Natural killer cell (primary cell): ENCODE measurements around the gene MYO15B. TPM values are rescaled to one million over a fixed set of nuclear protein-coding genes. Genes with fewer than 3 reads are reported as not detected.

Experiments used
- ATAC-seq, 3 donors: fragments of 150-1000 bp in 2 of 3; fragments of 200-7000 bp in 1 of 3; cut with Tn5 transposase; 1 replicate in 1 of 3; 2 replicates in 2 of 3; pipeline ENCODE4 v1.10.0; 2021; ENCODE audit warnings: mild to moderate bottlenecking in 2 of 3, moderate library complexity in 2 of 3
- DNase-seq, 2 donors: peaks; one replicate each; pipeline versions ENCODE4 v3.0.0 to v3.0.0-alpha.2; 2013 to 2021; ENCODE audit warnings: mixed read lengths in 1 of 2
- H3K27ac ChIP-seq: one replicate; pipeline ENCODE4 v1.5.1; 2013; ENCODE audit warnings: mild to moderate bottlenecking, low read length
- H3K27me3 ChIP-seq: one replicate; pipeline ENCODE4 v1.6.1; 2013; ENCODE audit warnings: low read length; ENCODE audit not compliant: control insufficient read depth, insufficient read depth
- H3K36me3 ChIP-seq: one replicate; pipeline ENCODE4 v1.6.1; 2013; ENCODE audit warnings: low read length; ENCODE audit not compliant: control insufficient read depth, insufficient read depth
- H3K4me1 ChIP-seq: one replicate; pipeline ENCODE4 v1.6.1; 2013; ENCODE audit warnings: low read length; ENCODE audit not compliant: control insufficient read depth, insufficient read depth
- H3K4me3 ChIP-seq: one replicate; pipeline ENCODE4 v1.5.1; 2013; ENCODE audit warnings: low read length
- H3K9me3 ChIP-seq: one replicate; pipeline ENCODE4 v1.6.1; 2013; ENCODE audit warnings: low read length; ENCODE audit not compliant: control insufficient read depth, insufficient read depth
- H3K27ac Mint-ChIP-seq, 2 donors: one replicate each; pipeline ENCODE4 v1.8.0; 2022; ENCODE audit warnings: mild to moderate bottlenecking in 2 of 2, mixed read lengths in 2 of 2, moderate library complexity in 1 of 2
- H3K27me3 Mint-ChIP-seq, 2 donors: one replicate each; pipeline ENCODE4 v1.8.0; 2022; ENCODE audit warnings: low read depth in 2 of 2, mixed read lengths in 2 of 2
- H3K36me3 Mint-ChIP-seq: one replicate; pipeline ENCODE4 v1.8.0; 2022; ENCODE audit warnings: mixed read lengths
- H3K4me1 Mint-ChIP-seq, 2 donors: one replicate each; pipeline ENCODE4 v1.8.0; 2022; ENCODE audit warnings: mixed read lengths in 2 of 2
- H3K4me3 Mint-ChIP-seq: one replicate; pipeline ENCODE4 v1.8.0; 2022; ENCODE audit warnings: mild to moderate bottlenecking, moderate library complexity, mixed read lengths
- H3K9me3 Mint-ChIP-seq, 2 donors: one replicate each; pipeline ENCODE4 v1.8.0; 2022; ENCODE audit warnings: mixed read lengths in 2 of 2
- CTCF ChIP-seq: fragments of 200-600 bp; IDR thresholded peaks from one replicate; pipeline ENCODE4 v1.8.0; 2022; ENCODE audit warnings: antibody characterized with exemption
- WGBS: methylation state at CpG from one replicate; pipeline ENCODE4 v1.1.7; 2013; ENCODE audit warnings: missing lambda C conversion rate; ENCODE audit not compliant: insufficient coverage; 5-methylcytosine and 5-hydroxymethylcytosine counted together
- intact Hi-C: fragments of 100-400 bp; cut with micrococcal nuclease; formaldehyde crosslinking; loops from one replicate; pipeline ENCODE4 v1.14.2; 2022
- total RNA-seq, 4 donors: library from RNA; stranded (reverse); fragments of 120-200 nt in 1 of 4; gene quantifications; one replicate each; pipeline versions ENCODE4 v1.2.3 to v1.2.4, GENCODE V29; 2013 to 2022

Gene MYO15B
- total RNA-seq, 3 donors from 2014 or later (not counting 1 experiment from before 2014, with no cell fraction given), result 336 to 372 (median 339) TPM

GRCh38 chr17:75645889-75646637, 58.5 kb downstream of the MYO15B start:
- H3K4me3 ChIP-seq, result no peak overlapping the region
- H3K27me3 ChIP-seq, result no peaks in the 10 kb centered on the region
- Mint-ChIP-seq H3K27ac (peak overlapping the region; percentile 69 to 86), H3K4me3 (no peak overlapping the region), H3K36me3 (no peaks in the 10 kb centered on the region), H3K4me1 (peaks cover 14 to 15% of the 10 kb centered on the region in 2 donors), H3K9me3 (no peaks in the 10 kb centered on the region), H3K27me3 (no peaks in the 10 kb centered on the region)
- DNase-seq (peak in 1 of 2 donors; percentile 42), ATAC-seq (peak; percentile 88 to 96 (median 96))
- H3K9me3 ChIP-seq, result no peaks in the 10 kb centered on the region
- peaks cover 10% of the 10 kb centered on the region for H3K36me3 ChIP-seq
- no peak for TF ChIP-seq CTCF
- peaks cover 11% of the 10 kb centered on the region for H3K4me1 ChIP-seq
- no peak overlapping the region for H3K27ac ChIP-seq
- 36% methylated on average over 17 of the region's 17 CpGs for WGBS
- intact Hi-C loops, result no loop called here

- no peak overlapping the region for H3K4me3 ChIP-seq
- H3K27ac ChIP-seq, result no peak overlapping the region
- Mint-ChIP-seq H3K36me3 (no peaks in the 10 kb centered on the region), H3K4me1 (peaks cover 14 to 15% of the 10 kb centered on the region in 2 donors), H3K9me3 (no peaks in the 10 kb centered on the region), H3K27me3 (no peaks in the 10 kb centered on the region), H3K27ac (peak overlapping the region; percentile 69 to 86), H3K4me3 (no peak overlapping the region)
- DNase-seq, result no peak
- no peak for ATAC-seq
- 91% methylated on average over 6 of the region's 6 CpGs for WGBS
- intact Hi-C loops, result no loop called here
- H3K27me3 ChIP-seq, result no peaks in the 10 kb centered on the region
- peaks cover 12% of the 10 kb centered on the region for H3K36me3 ChIP-seq
- H3K9me3 ChIP-seq, result no peaks in the 10 kb centered on the region
- TF ChIP-seq CTCF, result no peak
- H3K4me1 ChIP-seq, result peaks cover 11% of the 10 kb centered on the region
Observed at GRCh38 chr17:75646638-75646992, 59.0 kb downstream of the MYO15B start.

DNA sequence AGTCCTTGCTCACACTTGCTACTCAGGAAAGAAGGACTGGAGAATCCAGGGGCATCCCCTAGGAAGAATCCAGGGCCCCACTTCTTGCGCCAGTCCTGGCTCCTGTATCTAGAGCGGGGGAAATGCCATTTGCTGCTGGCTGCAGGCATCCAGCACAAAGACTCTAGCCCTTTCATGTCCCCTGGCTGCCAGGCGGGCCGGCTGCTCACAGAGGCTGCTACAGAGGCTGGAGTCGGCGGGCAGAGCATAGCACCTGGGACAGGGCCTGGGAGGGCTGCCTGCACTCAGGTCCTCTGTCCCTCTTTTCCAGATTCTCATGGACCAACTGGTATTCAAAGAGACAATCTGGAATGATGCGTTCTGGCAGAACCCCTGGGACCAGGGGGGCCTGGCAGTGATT, 59.5 kb downstream of the MYO15B start:
- 92% methylated on average over 7 of the region's 7 CpGs for WGBS
- no peaks in the 10 kb centered on the region for H3K27me3 Mint-ChIP-seq
- no peak overlapping the region for H3K4me3 Mint-ChIP-seq
- peaks cover 11% of the 10 kb centered on the region for H3K4me1 ChIP-seq
- DNase-seq (no peak), ATAC-seq (no peak)
- no peak for TF ChIP-seq CTCF
- H3K9me3 ChIP-seq, result no peaks in the 10 kb centered on the region
- peaks cover 14 to 15% of the 10 kb centered on the region in 2 donors for H3K4me1 Mint-ChIP-seq
- intact Hi-C loops, result no loop called here
- no peak overlapping the region for H3K4me3 ChIP-seq
- peaks cover 12% of the 10 kb centered on the region for H3K36me3 ChIP-seq
- H3K9me3 Mint-ChIP-seq, result no peaks in the 10 kb centered on the region
- no peak overlapping the region for H3K27ac ChIP-seq
- no peaks in the 10 kb centered on the region for H3K27me3 ChIP-seq
- no peaks in the 10 kb centered on the region for H3K36me3 Mint-ChIP-seq
- H3K27ac Mint-ChIP-seq, result peak overlapping the region in 1 of 2 donors; percentile 86

- DNase-seq (no peak), ATAC-seq (no peak)
- Mint-ChIP-seq H3K4me3 (no peak overlapping the region), H3K27ac (no peak overlapping the region), H3K4me1 (peaks cover 17 to 18% of the 10 kb centered on the region in 2 donors), H3K36me3 (no peaks in the 10 kb centered on the region), H3K27me3 (no peaks in the 10 kb centered on the region), H3K9me3 (no peaks in the 10 kb centered on the region)
- Histone ChIP-seq H3K4me3 (no peak overlapping the region), H3K4me1 (peaks cover 11% of the 10 kb centered on the region), H3K36me3 (peaks cover 12% of the 10 kb centered on the region), H3K27ac (no peak overlapping the region), H3K27me3 (no peaks in the 10 kb centered on the region), H3K9me3 (no peaks in the 10 kb centered on the region)
- TF ChIP-seq CTCF, result no peak
- 98% methylated on average over 7 of the region's 7 CpGs for WGBS
- intact Hi-C loops, result no loop called here
Observed at GRCh38 chr17:75647921-75648320, 60.3 kb downstream of the MYO15B start.
